ENCODE measurements around the gene ABCB8. TPM values are rescaled to one million over a fixed set of nuclear protein-coding genes. Genes with fewer than 3 reads are reported as not detected.
A peak's percentile ranks its signal among the peaks of the same experiment; 100 is the strongest.

Gene ABCB8
- total and polyA plus RNA-seq, 2 donors (not counting 1 experiment from before 2014, with no cell fraction given) = 41.4 to 69.7 TPM

DNA sequence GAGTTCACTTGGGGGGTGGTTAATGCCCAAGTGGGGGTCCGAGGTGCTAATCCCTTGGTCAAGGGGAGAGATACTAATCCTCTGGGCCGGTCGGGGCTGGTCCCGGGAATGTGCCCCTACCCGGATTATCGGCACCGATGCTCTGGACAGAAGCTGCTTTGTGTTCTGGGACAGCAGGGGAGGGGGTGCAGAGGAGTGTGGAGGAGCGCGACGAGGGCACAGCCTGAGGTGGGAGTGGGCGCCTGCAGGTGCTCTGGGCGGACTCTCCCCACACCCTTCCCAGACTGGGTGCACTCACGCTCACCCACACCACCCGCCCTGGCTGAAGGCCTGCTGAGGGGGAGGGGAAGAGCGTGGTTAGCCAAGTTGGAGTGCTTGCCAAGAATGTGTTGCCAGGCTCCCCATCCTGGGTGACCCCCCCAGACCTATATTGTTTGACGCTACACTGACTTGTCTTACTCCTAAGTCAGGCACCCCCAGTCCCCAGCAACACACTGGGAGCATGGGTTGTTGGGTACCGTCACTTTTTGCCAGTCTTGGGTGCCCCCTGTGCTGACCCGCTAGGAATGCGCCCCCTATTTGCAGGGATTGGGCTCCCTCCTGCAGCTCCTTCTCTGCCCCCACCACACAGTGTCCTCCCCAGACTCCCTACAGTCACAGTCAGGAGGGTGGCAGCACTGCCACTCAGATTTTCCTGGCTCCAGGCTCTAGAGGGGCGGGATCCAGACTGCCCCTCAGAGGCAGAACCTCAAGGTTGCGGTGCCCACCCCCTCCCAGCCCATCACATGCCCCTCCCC lies 32.4 kb downstream of the ABCB8 start:
- ATAC-seq (ENCODE audit: low read depth) (no peak), DNase-seq (no peak)
- POLR2A ChIA-PET = interaction anchor here (0.7 kb wide), 2 partner anchors 23 to 106 kb away, joined by 3 read pairs; partner anchors contain the start of gene TMUB1
- Histone ChIP-seq H3K79me2 (ENCODE audit: control insufficient read depth, insufficient read depth, low read length) (peaks cover 37% of the 10 kb centered on the region), H3K9me3 (ENCODE audit: control extremely low read depth in 1 of 3, control insufficient read depth in 2 of 3, insufficient read depth in 1 of 3, low read length in 2 of 3) (no peaks in the 10 kb centered on the region), H3K36me3 (replicated peaks in 1 of 2; ENCODE audit: control extremely low read depth in 1 of 2, control insufficient read depth in 1 of 2, extremely low read depth in 1 of 2, insufficient read depth in 2 of 2, low read length in 1 of 2) (peaks cover 0 to 16% of the 10 kb centered on the region in 2 experiments), H4K20me1 (ENCODE audit: control insufficient read depth, insufficient read depth, low read length, poor library complexity, severe bottlenecking) (peaks cover 32% of the 10 kb centered on the region), H3K4me2 (replicated peaks; ENCODE audit: low read depth, low read length, poor library complexity, severe bottlenecking) (peak overlapping the region; percentile 100), H3K27ac (ENCODE audit: low read length in 2 of 2) (peak overlapping the region in 1 of 2 donors; percentile 82), H2AFZ (ENCODE audit: insufficient read depth, low read depth, low read length, poor library complexity, severe bottlenecking) (peak overlapping the region; percentile 98), H3K27me3 (replicated peaks in 1 of 4; ENCODE audit: control extremely low read depth in 1 of 4, control insufficient read depth in 3 of 4, insufficient read depth in 4 of 4, low read length in 3 of 4) (no peaks in the 10 kb centered on the region), H3K4me3 (ENCODE audit: control extremely low read depth in 1 of 5, extremely low read depth in 1 of 5, insufficient read depth in 1 of 5, low read depth in 2 of 5, low read length in 4 of 5) (peak overlapping the region in 4 of 5 experiments; percentile 72 to 90 (median 79)), H3K4me1 (ENCODE audit: control insufficient read depth in 2 of 2, insufficient read depth in 2 of 2, low read length in 2 of 2) (peaks cover 23 to 40% of the 10 kb centered on the region in 2 donors), H3K9ac (ENCODE audit: low read length) (peak overlapping the region; percentile 89)
- H3K27me3 Mint-ChIP-seq = no peaks in the 10 kb centered on the region
- WGBS (ENCODE audit: insufficient coverage) = 18% methylated on average over 11 of the region's 21 CpGs
- peak overlapping the region; percentile 96 for H3K4me3 Mint-ChIP-seq
- TF ChIP-seq EZH2 (IDR thresholded peaks at IDR 0.05; ENCODE audit: borderline replicate concordance, insufficient read depth, low read depth, low read length, poor library complexity, severe bottlenecking) = no peak
- TF ChIP-seq, protein P1, sequence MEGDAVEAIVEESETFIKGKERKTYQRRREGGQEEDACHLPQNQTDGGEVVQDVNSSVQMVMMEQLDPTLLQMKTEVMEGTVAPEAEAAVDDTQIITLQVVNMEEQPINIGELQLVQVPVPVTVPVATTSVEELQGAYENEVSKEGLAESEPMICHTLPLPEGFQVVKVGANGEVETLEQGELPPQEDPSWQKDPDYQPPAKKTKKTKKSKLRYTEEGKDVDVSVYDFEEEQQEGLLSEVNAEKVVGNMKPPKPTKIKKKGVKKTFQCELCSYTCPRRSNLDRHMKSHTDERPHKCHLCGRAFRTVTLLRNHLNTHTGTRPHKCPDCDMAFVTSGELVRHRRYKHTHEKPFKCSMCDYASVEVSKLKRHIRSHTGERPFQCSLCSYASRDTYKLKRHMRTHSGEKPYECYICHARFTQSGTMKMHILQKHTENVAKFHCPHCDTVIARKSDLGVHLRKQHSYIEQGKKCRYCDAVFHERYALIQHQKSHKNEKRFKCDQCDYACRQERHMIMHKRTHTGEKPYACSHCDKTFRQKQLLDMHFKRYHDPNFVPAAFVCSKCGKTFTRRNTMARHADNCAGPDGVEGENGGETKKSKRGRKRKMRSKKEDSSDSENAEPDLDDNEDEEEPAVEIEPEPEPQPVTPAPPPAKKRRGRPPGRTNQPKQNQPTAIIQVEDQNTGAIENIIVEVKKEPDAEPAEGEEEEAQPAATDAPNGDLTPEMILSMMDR (IDR thresholded peaks at IDR 0.05) = no peak
- H3K4me1 Mint-ChIP-seq = peaks cover 36% of the 10 kb centered on the region
- intact Hi-C loops (cut with micrococcal nuclease) = no loop called here
- CTCF ChIA-PET = interaction anchor here (1.2 to 2.2 kb wide), 3 partner anchors 24 to 50 kb away, joined by 3 to 4 read pairs (median 4); no protein-coding TSS in a partner anchor
- peak overlapping the region; percentile 59 for H3K27ac Mint-ChIP-seq
- no peaks in the 10 kb centered on the region for H3K9me3 Mint-ChIP-seq (ENCODE audit: insufficient read depth)
